Prostate gland (tissue), 2 donors: ENCODE measurements around the gene CLEC4D.

ENCODE experiments used
- POLR2AphosphoS5 ChIP-seq: sonication (generic); formaldehyde crosslinking; IDR thresholded peaks from one replicate; pipeline ENCODE4 v1.6.1; 2017; ENCODE audit warnings: antibody characterized with exemption
- TF ChIP-seq, protein P1 (sequence below), 4 experiments: fragments of 200-600 bp in 2 of 4; fragments of 450-650 bp in 2 of 4; sonication (generic) in 2 of 4; IDR thresholded peaks; 1 replicate in 3 of 4; 2 replicates in 1 of 4; pipeline ENCODE4 v1.5.1; 2016 to 2019; ENCODE audit warnings: antibody characterized with exemption in 4 of 4, mild to moderate bottlenecking in 2 of 4, moderate library complexity in 2 of 4

- TF ChIP-seq, protein P1, sequence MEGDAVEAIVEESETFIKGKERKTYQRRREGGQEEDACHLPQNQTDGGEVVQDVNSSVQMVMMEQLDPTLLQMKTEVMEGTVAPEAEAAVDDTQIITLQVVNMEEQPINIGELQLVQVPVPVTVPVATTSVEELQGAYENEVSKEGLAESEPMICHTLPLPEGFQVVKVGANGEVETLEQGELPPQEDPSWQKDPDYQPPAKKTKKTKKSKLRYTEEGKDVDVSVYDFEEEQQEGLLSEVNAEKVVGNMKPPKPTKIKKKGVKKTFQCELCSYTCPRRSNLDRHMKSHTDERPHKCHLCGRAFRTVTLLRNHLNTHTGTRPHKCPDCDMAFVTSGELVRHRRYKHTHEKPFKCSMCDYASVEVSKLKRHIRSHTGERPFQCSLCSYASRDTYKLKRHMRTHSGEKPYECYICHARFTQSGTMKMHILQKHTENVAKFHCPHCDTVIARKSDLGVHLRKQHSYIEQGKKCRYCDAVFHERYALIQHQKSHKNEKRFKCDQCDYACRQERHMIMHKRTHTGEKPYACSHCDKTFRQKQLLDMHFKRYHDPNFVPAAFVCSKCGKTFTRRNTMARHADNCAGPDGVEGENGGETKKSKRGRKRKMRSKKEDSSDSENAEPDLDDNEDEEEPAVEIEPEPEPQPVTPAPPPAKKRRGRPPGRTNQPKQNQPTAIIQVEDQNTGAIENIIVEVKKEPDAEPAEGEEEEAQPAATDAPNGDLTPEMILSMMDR (IDR thresholded peaks at IDR 0.05), result no peak
- TF ChIP-seq POLR2AphosphoS5, result no peak
Measured at GRCh38 chr12:8508910-8509841, 4.1 kb upstream of the CLEC4D start.
